Measurements from ENCODE around the gene TSPAN18. TPM values are rescaled to one million over a fixed set of nuclear protein-coding genes. Genes with fewer than 3 reads are reported as not detected.

Gene TSPAN18
- total RNA-seq, 1 experiment from 2014 or later = 21.3 TPM

GRCh38 chr11:44865866-44866272 is 139.1 kb downstream of the TSPAN18 start:
- DNase-seq (ENCODE audit: low read depth, low spot score) = no peak
- intact Hi-C loops (cut with micrococcal nuclease; ENCODE audit: unreplicated experiment) (no loop called here), in situ Hi-C loops (cut with HindIII; ENCODE audit: low pct_unique_long_range_greater_than_20kb, low sequenced_read_pairs) (no loop called here)
- no peaks in the 10 kb centered on the region for H3K9me3 ChIP-seq (ENCODE audit: control insufficient read depth, insufficient read depth, low read depth, low read length)
- POLR2A ChIA-PET = no interaction called here
- no peaks in the 10 kb centered on the region for H3K27me3 ChIP-seq (ENCODE audit: control insufficient read depth, insufficient read depth, low read length)
- no peaks in the 10 kb centered on the region for H3K36me3 ChIP-seq (ENCODE audit: control insufficient read depth, insufficient read depth, low read length)
- no peak for TF ChIP-seq SIN3A (IDR thresholded peaks at IDR 0.05; ENCODE audit: borderline replicate concordance, insufficient read depth, low read depth, low read length)
- no peak for TF ChIP-seq TCF7L2 (IDR thresholded peaks at IDR 0.05; ENCODE audit: low read depth, low read length)
- no peak for TF ChIP-seq CTCF (IDR thresholded peaks at IDR 0.05)
- no peak for TF ChIP-seq REST (IDR thresholded peaks at IDR 0.05; ENCODE audit: insufficient read depth in 1 of 2, low read depth in 2 of 2, low read length in 1 of 2)
- no peak for TF ChIP-seq POLR2AphosphoS5 (IDR thresholded peaks at IDR 0.05; ENCODE audit: low read depth, low read length)
- 0 out of 2 replicates have a peak overlapping the region, but pooled peaks have one; percentile 17 for H3K27ac ChIP-seq (ENCODE audit: low read length)
- H3K4me3 ChIP-seq (ENCODE audit: low read depth in 2 of 2, low read length in 2 of 2) = no peak overlapping the region
- 0 out of 2 replicates have a peak, but pooled peaks have one; percentile 15 for ATAC-seq
- BruUV-seq (replicated peaks) = no TSS peak
- H3K4me1 ChIP-seq (ENCODE audit: control insufficient read depth, insufficient read depth, low read length) = peaks cover 31% of the 10 kb centered on the region
- CTCF ChIA-PET = interaction anchor here (0.7 kb wide), 1 partner anchor 17 kb away, joined by 3 read pairs; no protein-coding TSS in a partner anchor

GRCh38 chr11:44866286-44866685 is 139.5 kb downstream of the TSPAN18 start:
- ATAC-seq (no peak), DNase-seq (ENCODE audit: low read depth, low spot score) (no peak)
- H3K9me3 ChIP-seq (ENCODE audit: control insufficient read depth, insufficient read depth, low read depth, low read length) = no peaks in the 10 kb centered on the region
- intact Hi-C loops (cut with micrococcal nuclease; ENCODE audit: unreplicated experiment) (no loop called here), in situ Hi-C loops (cut with HindIII; ENCODE audit: low pct_unique_long_range_greater_than_20kb, low sequenced_read_pairs) (no loop called here)
- no peak overlapping the region for H3K27ac ChIP-seq (ENCODE audit: low read length)
- POLR2A ChIA-PET = no interaction called here
- no peak overlapping the region for H3K4me3 ChIP-seq (ENCODE audit: low read depth in 2 of 2, low read length in 2 of 2)
- H3K27me3 ChIP-seq (ENCODE audit: control insufficient read depth, insufficient read depth, low read length) = no peaks in the 10 kb centered on the region
- TF ChIP-seq REST (IDR thresholded peaks at IDR 0.05; ENCODE audit: insufficient read depth in 1 of 2, low read depth in 2 of 2, low read length in 1 of 2) (no peak), SIN3A (IDR thresholded peaks at IDR 0.05; ENCODE audit: borderline replicate concordance, insufficient read depth, low read depth, low read length) (no peak), TCF7L2 (IDR thresholded peaks at IDR 0.05; ENCODE audit: low read depth, low read length) (no peak), POLR2AphosphoS5 (IDR thresholded peaks at IDR 0.05; ENCODE audit: low read depth, low read length) (no peak), CTCF (IDR thresholded peaks at IDR 0.05) (no peak)
- CTCF ChIA-PET = interaction anchor here (0.7 kb wide), 1 partner anchor 17 kb away, joined by 3 read pairs; no protein-coding TSS in a partner anchor
- no TSS peak for BruUV-seq (replicated peaks)
- no peaks in the 10 kb centered on the region for H3K36me3 ChIP-seq (ENCODE audit: control insufficient read depth, insufficient read depth, low read length)
- peaks cover 31% of the 10 kb centered on the region for H3K4me1 ChIP-seq (ENCODE audit: control insufficient read depth, insufficient read depth, low read length)

Data from Panc1 (cell line).